ENCODE results near the gene TFEB. TPM values are rescaled to one million over a fixed set of nuclear protein-coding genes. Genes with fewer than 3 reads are reported as not detected.
"Not testable (repeated sequence)": the region's sequence is repeated elsewhere in the genome, so short reads cannot be mapped to it uniquely, and the experiment has no call there.

TFEB gene
- total RNA-seq, 1 donor from 2014 or later: 35.5 TPM

DNA sequence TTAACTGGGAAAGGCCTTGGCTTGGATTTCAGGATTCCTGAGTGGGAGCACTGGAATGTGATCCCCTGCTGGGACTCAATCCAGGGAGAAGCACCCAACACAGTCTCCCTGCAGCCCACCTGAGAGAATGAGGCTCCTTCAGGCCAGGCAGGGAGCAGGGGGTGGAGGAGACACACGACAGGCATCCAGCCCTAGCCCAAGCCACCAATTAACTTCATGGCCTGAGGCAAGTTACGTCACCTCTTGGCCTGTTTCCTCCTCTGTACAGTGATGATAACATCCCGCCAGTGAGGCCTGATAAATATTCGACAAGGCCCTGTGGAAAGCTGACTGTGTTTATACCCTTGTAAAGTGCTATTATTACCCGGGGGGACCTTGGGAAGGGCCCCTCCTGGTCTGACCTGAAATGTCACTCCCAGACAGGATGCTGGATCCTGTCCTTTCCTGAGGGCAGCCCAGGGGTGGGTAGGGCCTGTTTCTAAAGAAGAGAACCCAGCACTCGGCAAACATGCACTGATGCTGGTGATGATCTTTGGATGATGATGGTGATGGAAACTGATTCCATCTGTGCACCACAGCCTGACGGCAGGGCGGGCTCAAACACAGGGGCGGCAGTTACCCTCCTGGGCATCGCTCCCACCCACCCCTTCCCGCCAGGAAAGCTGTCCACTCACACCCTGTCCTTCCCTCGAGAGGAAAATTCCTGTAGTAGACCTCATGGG lies 31.9 kb upstream of the TFEB start:
- intact Hi-C loops (cut with DNase I): no loop called here
- no peak for DNase-seq (ENCODE audit: low spot score)
- ATAC-seq: peak; percentile 73

DNA sequence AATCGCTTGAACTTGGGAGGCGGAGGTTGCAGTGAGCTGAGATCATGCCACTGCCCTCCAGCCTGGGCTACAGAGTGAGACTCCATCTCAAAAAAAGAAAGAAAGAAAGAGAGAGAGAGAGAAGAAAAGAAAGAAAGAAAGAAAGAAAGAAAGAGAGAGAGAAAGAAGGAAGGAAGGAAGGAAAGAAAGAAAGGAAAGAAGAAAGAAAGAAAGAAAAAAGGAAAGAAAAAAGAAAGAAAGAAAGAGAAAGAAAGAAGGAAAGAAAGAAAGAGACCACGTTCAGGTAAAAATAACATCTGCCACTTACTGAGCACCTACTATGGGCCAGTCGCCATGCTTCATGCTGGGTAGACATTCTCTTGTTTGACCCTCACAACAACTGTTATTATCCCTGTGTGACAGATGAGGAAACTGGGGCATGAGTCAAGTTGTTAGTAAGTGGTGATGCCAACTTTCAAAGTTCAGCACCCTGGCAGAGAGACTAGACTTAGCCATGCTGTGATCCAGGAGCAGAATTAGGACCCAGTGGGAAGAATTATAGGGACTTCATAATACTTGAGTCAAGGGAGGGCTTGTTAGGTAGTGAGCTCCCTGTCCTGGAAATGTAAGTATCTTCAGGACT lies 30.7 kb upstream of the TFEB start:
- DNase-seq (ENCODE audit: low spot score); ATAC-seq; intact Hi-C loops (cut with DNase I): not testable (repeated sequence)

DNA sequence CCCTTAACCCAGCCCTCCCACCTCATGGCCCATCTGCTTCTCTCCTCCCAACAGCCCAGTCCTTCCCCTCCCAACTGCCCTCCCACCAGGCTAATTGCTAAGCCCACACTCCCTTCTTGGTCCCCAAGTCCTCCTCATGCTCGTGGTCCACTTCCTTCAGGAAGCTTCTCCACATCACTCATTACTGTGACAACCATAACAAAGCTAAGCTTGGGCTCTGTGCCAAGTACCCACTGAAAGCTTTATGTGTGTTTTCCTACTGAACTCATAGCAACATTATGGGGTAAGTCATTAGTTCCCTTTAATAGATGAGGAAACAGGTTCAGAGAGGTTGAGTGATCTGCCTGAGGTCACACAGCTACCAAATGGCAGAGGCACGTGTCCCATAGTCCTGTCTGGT lies 28.1 kb upstream of the TFEB start:
- ATAC-seq: no peak
- DNase-seq (ENCODE audit: low spot score): no peak
- intact Hi-C loops (cut with DNase I): no loop called here

DNA sequence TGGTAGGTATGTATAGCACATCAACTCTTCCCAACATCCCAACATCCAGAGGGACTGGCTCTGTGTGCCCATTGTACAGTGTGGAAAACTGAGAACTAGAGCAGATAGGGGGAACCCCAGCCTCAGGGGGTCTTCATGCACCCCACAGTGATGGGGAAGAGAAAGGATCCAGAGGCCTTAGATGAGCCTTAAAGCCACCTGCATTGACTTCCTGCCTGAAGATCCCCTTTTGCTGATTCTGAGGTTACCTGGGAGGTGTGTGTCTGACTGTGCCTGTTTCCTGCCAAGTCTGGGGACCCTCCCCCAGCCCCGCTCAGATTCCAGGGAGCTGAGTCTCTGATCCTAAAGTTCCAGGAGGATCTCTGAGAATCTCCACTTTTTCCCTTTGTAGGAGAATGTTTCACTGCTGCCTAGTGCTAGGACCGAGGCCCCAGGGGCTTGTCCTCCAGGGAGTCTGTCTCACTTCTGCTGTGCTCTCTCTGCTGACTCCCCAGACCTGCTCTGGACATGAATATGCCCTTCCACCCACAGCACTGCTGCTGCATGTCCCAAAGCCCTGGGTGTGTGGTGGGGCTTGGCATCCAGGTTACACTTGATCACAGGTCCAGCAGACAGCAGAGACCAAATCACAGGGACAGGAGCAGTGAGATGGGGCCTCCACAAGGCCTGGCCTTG lies 24.6 kb upstream of the TFEB start:
- intact Hi-C loops (cut with DNase I): no loop called here
- no peak for DNase-seq (ENCODE audit: low spot score)
- no peak for ATAC-seq

DNA sequence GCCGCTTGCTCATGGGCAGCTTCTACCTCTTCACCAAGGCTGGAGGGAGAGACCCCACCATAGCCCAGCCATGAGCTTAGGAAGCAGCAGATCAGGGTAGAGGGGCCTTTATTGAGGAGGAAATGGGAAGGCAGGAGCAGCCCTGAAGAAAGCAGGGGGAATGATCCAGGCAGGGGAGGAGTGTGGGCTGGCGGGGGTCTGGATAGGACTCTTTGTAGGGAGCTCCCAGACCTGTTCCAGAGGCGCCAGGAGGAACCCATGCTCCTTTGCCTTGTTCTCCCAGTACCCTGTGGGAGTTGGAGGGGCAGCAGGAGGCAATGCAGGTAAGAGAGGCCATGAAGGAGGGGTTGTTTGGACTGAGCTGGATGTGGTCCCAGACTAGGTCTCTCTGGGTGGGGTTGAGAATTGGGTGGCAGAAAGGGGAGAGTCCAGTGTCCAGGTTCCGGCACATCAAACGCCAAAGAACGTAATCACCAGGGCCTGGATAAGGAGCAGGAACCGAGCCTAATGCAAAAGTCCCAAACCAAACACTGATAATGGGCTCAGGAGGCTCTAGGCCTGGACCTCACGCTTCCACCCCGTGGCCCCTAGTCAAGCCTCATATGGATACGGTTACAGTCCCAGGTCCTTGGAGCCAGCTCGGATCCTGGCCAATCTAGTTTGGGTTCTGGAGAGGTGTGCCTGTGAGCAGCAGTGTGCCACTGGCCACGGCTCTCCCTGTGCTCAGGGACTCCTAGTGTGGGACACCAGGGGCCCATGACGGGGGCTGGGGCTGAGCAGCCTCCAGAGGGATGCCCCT lies 23.9 kb upstream of the TFEB start:
- DNase-seq (ENCODE audit: low spot score) (no peak), ATAC-seq (no peak)
- intact Hi-C loops (cut with DNase I): no loop called here

DNA sequence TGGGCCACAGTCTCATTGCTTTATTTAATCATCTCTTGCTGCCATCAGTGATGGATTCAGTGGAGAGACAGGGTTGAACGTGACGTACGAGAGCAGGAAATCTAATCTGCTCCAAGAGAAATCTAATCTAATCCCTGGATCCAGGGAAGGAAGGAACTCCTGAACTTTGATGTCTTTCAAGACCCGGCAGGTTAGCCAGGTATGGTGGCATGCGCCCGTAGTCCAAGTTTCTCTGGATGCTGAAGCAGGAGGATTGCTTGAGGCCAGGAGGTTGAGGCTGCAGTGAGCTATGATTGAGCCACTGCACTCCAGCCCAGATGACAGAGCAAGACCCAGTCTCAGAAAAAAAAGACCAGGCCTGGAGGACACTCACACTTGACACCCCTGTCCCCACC lies 23.2 kb upstream of the TFEB start:
- ATAC-seq: no peak
- DNase-seq (ENCODE audit: low spot score): no peak
- intact Hi-C loops (cut with DNase I): no loop called here

DNA sequence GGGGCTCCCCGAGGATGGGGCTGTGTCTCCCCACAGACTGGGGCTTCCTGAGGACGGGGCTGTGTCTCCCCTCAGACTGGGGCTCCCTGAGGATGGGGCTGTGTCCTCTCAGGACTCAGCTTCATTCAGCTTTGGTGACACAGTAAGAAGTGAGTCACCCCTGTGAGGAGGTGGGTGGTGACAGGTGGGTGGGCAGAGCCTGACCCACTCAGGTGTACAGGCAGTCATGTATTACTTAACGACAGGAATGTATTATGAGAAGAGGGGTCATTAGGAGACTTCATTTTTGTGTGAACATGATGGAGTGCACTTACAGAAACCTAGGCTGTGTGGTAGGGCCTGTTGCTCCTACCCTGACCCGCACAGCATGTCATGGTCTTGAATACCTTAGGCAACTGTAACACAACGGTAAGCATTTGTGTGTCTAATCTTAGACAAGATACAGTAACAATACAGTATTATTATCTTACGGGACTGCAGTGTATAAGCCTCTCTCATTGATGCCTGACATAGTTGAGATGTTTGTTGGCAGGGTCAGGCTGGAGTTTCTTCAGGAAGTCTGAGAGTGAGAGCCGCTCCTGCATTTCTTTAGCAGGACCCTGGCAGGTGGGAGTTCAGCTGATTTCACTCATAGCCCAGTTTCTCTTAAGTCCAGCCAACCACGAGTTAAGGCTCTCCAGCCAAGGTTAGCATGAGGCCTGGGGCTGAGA lies 22.7 kb upstream of the TFEB start:
- DNase-seq (ENCODE audit: low spot score) (no peak), ATAC-seq (no peak)
- intact Hi-C loops (cut with DNase I): no loop called here

DNA sequence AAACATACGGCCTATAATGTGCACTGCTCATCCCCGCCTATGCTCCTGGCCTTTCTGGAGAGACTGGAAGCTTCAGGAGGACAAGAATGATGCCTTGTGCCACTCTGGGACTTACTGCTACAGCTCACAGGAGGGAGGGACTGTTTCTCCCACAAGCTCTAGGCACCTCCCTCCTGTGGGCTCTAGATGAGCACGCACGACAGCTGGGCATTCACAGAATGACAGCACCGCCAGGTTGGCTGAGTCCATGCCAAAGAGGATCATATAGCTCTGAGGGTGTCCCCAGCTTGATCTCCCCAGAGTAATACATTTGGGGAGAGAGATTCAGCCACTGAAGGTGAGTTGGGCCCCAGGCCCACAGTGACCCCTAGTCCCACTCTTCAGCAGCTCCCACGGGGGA lies 21.9 kb upstream of the TFEB start:
- intact Hi-C loops (cut with DNase I): no loop called here
- DNase-seq (ENCODE audit: low spot score) (no peak), ATAC-seq (no peak)

DNA sequence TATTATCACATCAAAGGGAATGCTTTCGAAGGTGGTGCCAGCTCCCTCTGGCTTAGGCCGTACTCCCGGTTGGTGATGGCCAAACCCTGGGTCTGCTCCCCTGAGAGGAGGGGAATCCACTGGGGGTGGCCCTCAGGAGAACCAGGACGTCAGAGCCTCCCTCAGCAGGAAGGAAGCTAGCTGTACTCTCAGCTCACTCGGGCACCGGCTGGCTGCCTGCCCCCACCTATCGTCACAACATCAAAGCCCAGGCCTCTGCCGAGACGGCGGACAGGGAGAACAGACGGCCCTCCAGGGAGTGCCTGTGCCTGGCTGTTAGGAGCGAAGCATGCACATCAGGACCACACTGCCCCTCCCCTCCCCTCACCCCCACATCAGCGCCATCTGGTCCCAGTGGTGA lies 20.9 kb upstream of the TFEB start:
- intact Hi-C loops (cut with DNase I): no loop called here
- DNase-seq (ENCODE audit: low spot score): no peak
- no peak for ATAC-seq

DNA sequence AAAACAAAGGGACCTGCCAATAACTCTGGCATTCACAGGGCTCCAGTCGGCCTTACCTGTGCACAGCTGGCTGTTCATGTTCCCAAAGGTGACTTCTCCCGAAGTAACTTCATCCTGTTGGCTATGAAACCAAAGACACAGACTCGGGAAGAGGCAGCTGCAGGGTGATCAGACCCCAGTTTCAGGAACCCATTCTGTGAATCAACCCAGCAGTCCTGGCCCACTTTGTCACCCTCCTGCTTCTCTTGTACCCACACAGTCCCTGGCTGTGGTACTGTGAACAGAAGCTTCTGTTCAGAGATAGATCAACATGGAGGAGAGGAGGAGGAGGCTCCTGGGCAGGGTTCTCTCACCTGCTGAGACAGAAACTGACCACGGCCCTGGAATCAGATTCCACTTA lies 20.5 kb upstream of the TFEB start:
- ATAC-seq: no peak
- no peak for DNase-seq (ENCODE audit: low spot score)
- intact Hi-C loops (cut with DNase I): no loop called here

DNA sequence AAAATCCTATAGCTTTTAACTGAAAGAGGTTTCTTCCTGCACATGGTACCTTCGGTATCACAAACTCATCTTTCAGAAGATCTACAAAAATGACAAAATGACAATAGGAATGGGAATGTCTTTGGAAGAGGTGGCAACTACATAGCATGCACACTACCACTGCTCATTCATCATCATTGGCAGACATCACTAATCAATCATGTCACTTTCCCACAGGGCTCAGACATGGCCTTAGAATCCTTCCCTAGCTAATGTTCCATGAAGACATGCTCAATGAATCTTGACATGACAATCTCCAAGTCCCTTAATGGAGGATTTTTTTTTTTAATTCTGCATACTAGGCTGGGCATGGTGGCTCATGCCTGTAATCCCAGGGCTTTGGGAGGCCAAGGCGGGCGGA lies 15.0 kb upstream of the TFEB start:
- no peak for DNase-seq (ENCODE audit: low spot score)
- intact Hi-C loops (cut with DNase I): no loop called here
- no peak for ATAC-seq

DNA sequence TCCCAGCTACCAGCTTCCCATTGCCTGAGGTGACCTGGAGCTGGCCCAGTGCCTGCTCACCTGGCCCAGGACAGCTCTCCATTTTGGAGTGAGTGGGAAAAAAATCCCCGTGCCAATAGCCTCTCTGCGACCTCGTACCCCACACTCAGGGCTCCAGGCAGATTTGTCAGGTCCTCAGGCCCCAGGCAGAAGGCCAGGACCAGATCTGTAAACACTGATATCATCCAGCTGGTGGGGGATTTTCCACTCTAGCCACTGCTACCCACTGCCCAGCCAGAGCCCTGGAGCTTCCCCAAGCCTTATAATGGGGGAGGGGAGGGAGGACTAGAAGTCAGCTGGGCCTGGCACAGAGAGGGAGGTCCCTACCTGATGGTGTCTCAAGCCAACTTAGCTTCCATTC lies 13.1 kb upstream of the TFEB start:
- DNase-seq (ENCODE audit: low spot score) (no peak), ATAC-seq (no peak)
- intact Hi-C loops (cut with DNase I): no loop called here

DNA sequence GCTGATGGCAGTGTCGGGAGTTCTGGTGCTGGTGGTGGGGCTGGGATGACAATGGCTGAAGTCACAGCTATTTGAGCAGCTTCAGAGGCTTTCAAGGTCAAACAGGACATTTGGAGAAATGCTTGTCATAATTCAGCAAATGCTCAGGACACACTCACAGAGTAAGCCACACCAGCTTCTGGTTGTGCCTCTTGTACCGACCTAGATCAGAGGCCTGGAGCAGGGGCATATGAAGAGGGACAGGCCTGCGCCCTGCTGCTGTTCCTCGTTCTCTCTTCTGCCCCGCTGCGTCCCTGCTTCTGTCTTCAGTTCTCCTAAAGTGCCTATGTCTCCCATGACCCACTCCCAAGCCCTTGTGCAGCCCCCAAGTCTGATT lies 12.7 kb upstream of the TFEB start:
- no peak for ATAC-seq
- intact Hi-C loops (cut with DNase I): no loop called here
- DNase-seq (ENCODE audit: low spot score): no peak

DNA sequence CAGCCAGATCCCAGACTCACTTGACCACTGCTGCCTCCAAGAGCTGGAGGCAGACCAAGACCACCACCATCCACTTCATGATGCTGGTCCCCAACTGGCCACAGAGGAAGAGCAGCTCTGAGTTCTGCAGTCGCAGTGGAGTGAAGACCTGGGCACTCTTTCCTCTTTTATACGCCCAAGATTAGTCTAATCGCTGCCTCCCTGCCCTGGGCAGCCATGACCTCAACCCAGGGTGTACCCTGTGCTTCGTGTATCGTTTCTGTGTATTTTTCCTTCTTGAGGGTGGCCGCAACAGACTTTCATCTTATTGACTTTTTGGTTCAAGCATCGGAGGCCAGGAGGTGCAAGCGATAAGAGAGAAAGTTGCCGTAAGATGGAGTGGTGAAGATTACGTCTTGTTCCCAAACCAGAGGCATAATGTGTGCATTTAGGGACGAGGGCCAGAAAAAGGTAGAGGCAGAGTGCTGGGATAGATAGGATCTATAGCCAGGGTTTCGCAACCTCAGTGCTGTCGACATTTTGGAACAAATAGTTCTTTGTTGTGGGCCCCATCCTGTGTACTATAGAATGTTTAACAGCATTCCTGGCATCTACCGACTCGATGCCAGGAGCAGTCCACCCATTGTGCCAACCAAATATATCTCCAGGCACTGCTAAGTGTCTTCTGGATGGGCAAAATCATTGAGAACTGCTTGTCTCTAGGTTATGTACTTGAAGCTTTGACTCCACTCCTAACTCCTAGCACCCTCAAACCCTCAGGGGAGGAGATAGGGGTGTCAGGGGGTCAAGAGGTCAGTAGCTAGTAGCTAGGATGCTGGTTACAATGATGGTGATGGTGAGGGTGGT lies 12.1 kb upstream of the TFEB start, which contains the start of gene PGC:
PGC (minus strand) TSS at position 142 of the 846 bp plus-strand sequence; CDS start at position 79, 63 bp downstream.
- DNase-seq (ENCODE audit: low spot score) (no peak), ATAC-seq (no peak)
- intact Hi-C loops (cut with DNase I): no loop called here

DNA sequence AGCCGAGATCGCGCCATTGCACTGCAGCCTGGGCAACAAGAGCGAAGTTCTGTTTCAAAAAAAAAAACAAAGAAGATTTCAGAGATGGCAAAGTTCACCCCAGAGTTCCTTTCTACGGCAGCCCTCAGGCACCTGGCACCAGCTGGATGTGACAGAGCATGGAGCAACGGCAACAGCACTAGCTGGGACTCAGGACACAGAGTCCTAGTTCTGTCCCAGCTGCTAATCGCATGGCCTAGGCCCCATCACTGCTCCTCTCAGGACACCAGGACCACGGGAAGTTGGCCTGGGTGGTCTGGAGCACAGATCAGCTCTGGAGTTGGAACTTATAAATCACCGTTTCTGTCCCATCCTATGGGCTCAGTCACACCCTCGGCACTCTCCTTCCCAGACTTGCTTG lies 10.7 kb upstream of the TFEB start:
- intact Hi-C loops (cut with DNase I): no loop called here
- ATAC-seq (no peak), DNase-seq (ENCODE audit: low spot score) (no peak)

DNA sequence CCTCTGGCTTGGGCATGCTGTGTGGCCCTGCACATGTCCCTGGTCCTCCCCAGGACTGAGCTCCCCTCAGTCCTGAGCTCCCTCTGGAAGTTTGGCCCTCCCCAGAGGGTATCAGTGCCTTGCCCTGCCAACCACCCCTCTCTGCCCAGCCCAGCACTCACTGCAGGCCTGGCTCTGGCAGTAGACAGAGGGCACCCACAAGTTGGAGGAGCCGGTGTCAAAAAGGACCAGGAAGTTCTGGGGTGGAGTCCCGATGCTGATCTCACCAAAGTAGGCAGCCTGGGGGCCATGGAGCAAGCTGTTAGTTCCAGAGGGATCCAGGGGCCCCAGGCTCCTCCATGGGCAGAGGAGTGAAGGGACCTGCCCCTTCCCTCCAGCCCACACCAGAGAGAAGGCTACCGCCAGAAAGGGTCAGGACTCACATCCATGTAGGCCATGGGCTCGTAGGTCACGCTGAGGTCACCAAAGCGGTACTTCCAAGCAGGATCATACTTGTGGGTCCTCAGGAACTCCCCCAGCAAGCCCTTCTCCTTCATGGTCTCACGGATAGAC lies 8.9 kb upstream of the TFEB start:
- intact Hi-C loops (cut with DNase I): no loop called here
- ATAC-seq: no peak
- no peak for DNase-seq (ENCODE audit: low spot score)

DNA sequence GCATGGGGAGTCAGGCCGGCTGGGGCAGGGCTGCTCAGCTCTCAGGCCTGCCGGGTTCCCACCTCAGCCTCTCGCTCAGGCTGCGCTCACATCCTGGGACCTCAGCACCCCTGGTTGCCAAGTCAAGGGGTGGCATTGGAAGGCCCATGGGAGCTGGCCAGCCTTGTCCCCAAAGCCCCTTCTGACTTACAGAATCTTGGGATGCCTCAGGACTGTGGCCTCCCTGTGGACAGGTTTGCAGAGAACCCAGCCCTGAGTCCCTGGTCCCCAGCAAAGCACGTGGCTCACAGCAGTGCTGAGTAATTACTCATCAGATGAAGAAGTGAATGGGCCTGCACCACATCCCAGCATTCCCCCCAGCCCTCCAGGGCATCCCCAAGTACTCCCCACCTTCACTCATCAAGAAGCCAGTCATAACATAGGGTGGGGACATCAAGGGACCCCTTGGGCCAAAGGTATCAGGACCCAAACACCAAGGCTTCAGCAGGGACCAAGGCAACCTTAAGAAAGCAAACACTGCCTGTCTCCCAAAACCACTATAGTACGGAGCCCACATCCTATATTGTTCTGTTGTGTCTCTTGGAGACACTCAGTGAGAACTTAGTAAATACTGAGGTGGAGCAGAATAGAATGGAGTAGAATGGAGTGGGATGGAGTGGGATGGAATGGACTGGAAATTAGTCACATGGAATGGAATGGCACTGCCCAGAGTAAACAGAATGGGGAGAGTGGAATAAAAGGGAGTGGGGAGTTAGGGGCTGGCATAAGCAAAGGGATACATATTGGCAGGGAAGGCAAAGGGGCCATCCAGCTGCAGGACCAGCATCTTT lies 8.2 kb upstream of the TFEB start:
- no peak for DNase-seq (ENCODE audit: low spot score)
- ATAC-seq: no peak
- intact Hi-C loops (cut with DNase I): no loop called here
